NCI-H460 (cell line): ENCODE results near the gene SAT1. TPM values are rescaled to one million over a fixed set of nuclear protein-coding genes. Genes with fewer than 3 reads are reported as not detected.

Experiments used
- DNase-seq: peaks from one replicate; pipeline ENCODE4 v3.0.0-alpha.2; 2016; ENCODE audit warnings: low read depth; ENCODE audit errors: extremely low read depth
- total RNA-seq: library from RNA; depleted of rRNA; stranded (reverse); fragments of >200 nt; shearing (Covaris generic); gene quantifications from 2 replicates; pipeline ENCODE4 v1.2.3, GENCODE V29; 2014

SAT1 gene
- total RNA-seq, 1 experiment from 2014 or later = 469 TPM

- DNase-seq = no peak
These were observed 9.3 kb upstream of the SAT1 start for GRCh38 chrX:23773601-23774175.

GRCh38 chrX:23776363-23776762, 6.6 kb upstream of the SAT1 start:
- DNase-seq = no peak

GRCh38 chrX:23779025-23779424, 3.9 kb upstream of the SAT1 start:
- peak; percentile 51 for DNase-seq

GRCh38 chrX:23782455-23782854, 518 bp upstream of the SAT1 start:
- no peak for DNase-seq

GRCh38 chrX:23783589-23784469, 856 bp downstream of the SAT1 start:
- no peak for DNase-seq

- DNase-seq = peak; percentile 71
These were observed 1.7 kb downstream of the SAT1 start for GRCh38 chrX:23784470-23785331.

GRCh38 chrX:23785580-23785979, 2.6 kb downstream of the SAT1 start:
- DNase-seq = no peak

GRCh38 chrX:23786268-23786815, 3.4 kb downstream of the SAT1 start:
- DNase-seq = no peak

- DNase-seq = no peak
These were observed 4.8 kb downstream of the SAT1 start for GRCh38 chrX:23787745-23788118.

- no peak for DNase-seq
These were observed 5.5 kb downstream of the SAT1 start for GRCh38 chrX:23788521-23788920.

GRCh38 chrX:23788946-23789345, 6.0 kb downstream of the SAT1 start:
- no peak for DNase-seq

- DNase-seq = no peak
These were observed 6.6 kb downstream of the SAT1 start for GRCh38 chrX:23789386-23790154.

- no peak for DNase-seq
These were observed 7.2 kb downstream of the SAT1 start for GRCh38 chrX:23790155-23790497.

- no peak for DNase-seq
These were observed 10.0 kb downstream of the SAT1 start for GRCh38 chrX:23792861-23793553.

GRCh38 chrX:23795221-23795620, 12.2 kb downstream of the SAT1 start:
- no peak for DNase-seq

GRCh38 chrX:23797371-23798128, 14.6 kb downstream of the SAT1 start:
- no peak for DNase-seq

- DNase-seq = no peak
These were observed 16.6 kb downstream of the SAT1 start for GRCh38 chrX:23799469-23800065.

GRCh38 chrX:23802431-23802830, 19.5 kb downstream of the SAT1 start:
- no peak for DNase-seq

- DNase-seq = peak; percentile 78
These were observed 21.0 kb downstream of the SAT1 start for GRCh38 chrX:23803931-23804381.
